T-helper 9 cell (primary cell): ENCODE results near the gene RBCK1.
"Not testable (repeated sequence)": the region's sequence is repeated elsewhere in the genome, so short reads cannot be mapped to it uniquely, and the experiment has no call there.

Experiments
- DNase-seq: peaks from one replicate; pipeline ENCODE4 v3.0.0-alpha.2; 2020
- total RNA-seq, 2 donors: gene quantifications; one replicate each; lab custom pipeline; 2026; lab: John Stamatoyannopoulos, UW

The RBCK1 gene
- total RNA-seq: 46.3 to 66.2 reads per million in 2 donors

DNA sequence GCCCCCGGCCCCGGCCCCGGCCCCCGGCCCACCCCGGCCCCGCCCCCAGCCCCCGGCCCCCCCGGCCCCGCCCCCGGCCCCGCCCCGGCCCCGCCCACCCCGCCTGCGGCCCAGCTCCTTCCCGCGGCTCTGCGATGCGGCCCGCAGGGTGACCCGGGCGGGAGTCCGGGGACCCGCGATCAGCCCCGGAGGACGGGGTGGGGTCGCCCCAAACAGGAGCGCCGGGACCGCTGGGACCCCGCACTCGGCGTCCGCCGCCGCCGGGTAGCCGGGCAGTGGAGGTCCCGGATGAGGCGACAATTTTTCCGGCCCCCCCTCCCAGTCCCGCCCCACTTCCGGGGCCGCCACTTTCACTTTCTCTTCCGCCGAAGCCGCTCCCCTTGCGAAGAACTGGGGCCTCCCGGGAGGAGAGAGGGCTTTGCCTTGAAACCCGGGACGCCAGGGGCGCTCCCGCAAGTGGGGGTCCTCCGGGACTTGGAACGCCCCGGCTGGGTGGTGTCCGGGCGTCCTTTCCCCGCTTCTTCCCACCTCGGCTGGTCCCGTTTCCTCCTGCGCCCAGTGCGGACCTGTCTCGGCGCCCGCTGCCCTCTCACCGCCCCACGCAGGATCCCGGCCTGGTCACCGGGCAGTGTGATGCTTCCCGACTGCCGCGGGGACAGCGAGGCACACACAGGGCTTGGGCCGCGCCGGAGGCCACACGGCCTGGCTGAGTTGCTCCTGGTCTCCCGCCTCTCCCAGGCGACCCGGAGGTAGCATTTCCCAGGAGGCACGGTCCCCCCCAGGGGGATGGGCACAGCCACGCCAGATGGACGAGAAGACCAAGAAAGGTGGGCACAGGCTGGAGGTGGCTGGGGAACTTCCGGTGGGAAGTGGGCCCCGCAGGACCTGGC, at the start of gene RBCK1:
Gene RBCK1, plus strand, starts transcription at position 347 of the 890 bp plus-strand sequence. Its CDS starts 459 bp downstream, at position 806.
- peak; percentile 84 for DNase-seq

DNA sequence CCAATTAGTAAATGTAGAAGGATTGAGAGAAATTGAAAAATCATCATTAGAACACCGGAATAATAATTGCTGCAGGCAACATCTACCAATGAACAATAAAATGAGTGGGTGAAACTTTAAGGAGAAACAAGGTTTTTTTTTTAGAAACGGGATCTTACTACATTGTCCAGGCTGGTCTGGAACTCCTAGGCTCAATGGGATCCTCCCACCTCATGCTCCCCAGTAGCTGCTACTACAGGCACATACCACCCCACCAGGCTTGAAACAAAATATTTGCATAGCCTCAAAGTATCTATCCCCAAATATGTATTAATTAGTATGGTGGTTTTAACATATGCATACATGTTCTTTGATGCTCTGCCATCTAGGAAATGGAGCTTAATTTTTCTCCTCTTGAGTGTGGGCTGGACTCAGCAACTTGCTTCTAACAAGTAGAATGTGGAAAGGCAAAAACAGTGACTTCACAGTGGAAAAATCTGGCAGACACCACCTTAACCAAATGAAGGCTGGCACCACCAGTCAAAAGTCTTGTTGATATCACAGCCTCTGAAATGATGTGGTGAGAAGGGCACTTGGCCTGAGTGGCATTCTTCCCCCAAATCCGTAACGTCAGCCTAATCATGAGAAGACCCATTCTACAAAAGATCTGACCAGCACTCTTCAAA, 49.1 kb upstream of the RBCK1 start:
- no peak for DNase-seq

DNA sequence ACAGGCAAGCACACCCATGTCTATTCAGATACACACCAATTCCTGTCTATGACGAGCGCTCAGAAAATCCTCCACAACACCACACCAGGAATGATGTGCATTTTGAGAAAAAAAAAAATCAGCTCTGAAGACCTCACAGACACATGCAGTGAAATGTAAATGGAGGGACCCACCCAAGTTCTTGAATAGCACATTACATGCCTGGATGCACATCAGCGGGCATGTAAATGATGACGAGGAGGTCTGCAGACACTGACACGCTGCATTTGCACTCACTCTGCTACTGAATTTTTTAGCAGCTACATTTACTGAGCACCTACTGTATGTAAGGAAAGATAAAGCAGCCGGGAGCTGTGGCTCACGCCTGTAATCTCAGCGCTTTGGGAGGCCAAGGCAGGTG, 46.5 kb upstream of the RBCK1 start:
- no peak for DNase-seq

DNA sequence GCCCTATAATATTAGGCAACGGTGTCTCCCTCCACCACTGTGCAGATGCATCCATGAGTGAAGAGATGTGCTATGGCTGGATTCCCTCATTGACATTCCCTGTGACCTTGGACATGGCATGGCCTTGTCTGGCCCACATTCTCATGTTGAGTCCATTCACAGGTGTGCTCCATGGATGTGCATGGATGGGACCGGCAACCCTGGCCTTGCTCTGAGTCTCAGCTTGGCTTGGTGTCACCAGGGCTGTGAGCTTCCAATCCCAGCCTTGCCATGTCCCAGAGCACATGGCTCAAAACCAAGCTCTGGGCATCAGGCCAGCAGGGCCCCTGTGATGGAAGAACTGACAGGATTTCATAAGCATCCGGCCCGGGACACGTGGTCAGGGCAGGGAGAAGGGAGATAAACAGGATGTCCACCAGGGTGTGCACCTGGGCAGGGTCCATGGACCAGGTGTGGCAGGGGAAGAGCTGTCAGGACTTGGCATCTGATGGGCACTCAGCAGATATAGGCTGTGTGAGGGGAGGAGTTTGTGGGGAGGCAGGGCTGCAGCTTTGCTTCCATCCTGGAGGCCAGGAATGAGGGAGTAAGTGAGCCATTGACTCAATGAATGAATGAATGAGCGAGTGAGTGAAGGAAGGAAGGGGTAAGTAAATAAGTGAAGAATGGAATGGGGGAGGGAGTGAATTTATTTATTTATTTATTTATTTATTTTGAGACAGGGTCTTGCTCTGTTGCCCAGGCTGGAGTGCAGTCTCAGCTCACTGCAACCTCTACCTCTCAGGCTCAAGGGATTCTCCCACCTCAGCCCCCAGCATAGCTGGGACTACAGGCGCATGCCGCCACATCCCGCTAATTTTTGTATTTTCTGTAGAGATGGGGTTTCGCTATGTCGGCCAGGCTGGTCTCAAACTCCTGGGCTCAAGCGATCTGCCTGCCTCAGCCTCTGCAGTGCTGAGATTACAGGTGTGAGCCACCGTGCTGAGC, 45.5 kb upstream of the RBCK1 start:
- no peak for DNase-seq

DNA sequence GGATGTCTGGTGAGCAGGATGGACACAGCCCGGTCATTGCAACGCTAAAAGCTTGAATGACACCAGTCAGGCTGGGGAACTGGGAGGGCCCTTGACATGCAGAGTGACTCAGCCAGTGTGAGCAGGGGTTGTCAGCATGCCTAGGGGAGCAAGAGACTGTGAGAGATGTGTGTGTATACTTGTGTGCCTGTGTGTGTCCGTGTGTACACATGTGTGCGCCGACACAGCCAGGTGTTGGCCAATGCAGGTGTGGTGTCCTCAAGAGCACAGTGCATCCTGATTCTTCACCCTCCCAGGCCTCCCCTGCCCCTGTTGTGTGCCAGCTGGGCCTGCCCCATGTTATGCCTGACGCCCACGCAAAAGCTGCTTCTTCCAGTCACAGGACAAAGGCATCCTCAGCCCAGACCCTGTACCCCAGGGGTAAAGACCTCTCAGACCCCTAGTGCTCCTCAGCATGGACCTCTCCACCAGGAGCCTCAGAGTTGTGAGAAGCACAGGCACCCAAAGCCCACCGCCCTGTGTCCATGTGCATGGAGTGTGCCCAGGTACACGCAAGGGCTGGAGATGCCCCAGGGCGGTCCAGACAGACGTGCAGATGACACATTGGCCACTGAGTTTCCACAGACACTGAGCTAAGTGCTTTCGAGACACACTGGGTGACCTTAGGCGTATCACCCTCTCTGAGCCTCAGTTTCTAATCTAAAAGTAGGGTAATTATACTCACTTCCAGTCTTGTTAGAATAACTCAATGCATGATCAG, 44.6 kb upstream of the RBCK1 start:
- DNase-seq: no peak

DNA sequence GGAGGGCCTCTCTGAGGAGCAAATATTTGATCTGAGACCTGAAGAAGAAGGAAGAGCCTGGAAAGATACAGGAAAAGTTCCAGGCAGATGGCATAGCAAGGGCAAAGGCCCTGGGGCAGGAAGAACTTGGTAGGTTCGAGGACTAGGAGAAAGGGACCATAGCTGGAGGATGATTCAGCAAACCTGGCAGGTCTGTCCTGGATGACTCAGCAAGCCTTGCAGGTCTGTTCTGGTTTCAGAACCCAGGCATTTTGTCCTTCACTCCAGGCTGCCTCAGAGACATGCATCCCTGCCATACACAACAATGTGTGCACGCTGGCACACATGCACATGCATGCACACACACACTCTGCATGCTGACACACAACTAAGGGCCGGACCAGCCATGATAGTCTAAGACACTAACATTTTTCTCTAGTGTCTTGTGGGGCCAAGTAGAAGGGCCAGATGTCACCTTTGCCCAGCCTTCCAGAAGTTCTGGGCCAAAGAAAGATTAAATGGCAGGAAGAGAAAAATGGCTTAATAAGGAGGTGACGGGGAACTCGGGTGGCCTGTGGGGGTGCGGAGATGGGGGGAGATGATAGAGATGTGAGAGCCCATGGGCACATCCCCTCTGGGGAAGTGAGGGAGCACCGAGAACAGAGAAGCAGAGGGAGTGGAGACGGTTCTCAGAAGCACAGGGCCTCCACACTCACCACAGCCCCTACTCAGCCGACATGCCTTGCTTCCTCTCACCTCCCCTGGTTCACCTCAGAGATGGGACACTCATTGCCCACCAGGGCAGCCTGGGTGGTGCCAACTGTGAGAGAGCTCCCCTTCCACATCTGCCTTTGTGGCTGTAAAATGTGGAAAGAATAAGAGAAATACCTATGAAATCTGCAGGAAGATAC, 42.9 kb upstream of the RBCK1 start:
- DNase-seq: no peak

DNA sequence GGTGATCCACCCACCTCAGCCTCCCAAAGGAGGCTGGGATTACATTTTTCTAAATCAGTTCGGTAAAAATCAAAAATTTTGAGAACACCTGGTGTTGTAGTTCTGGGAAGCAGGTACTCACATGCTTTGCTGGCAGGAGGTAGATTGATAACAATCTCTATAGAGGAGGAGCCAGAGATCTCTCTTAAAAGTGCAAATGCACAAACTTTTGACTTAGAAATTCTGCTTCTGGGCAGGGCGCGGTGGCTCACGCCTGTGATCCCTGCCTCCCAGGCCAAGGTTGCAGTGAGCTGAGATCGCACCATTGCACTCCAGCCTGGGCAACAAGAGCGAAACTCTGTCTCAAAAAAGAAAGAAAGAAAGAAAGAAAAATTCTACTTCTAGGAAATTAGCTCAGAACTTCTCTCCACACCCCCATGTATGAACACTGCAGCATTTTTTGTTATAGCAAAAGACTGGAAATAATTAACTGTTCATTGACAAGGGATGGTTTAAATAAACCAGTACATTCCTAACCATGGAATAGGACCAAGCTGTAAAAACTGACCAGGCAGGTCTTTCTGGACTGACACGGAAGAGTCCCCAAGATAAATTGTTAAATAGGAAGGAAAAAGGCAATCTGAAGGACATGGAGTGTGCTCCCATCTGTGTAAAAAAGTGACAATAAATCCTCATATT, 41.9 kb upstream of the RBCK1 start:
- DNase-seq: no peak

DNA sequence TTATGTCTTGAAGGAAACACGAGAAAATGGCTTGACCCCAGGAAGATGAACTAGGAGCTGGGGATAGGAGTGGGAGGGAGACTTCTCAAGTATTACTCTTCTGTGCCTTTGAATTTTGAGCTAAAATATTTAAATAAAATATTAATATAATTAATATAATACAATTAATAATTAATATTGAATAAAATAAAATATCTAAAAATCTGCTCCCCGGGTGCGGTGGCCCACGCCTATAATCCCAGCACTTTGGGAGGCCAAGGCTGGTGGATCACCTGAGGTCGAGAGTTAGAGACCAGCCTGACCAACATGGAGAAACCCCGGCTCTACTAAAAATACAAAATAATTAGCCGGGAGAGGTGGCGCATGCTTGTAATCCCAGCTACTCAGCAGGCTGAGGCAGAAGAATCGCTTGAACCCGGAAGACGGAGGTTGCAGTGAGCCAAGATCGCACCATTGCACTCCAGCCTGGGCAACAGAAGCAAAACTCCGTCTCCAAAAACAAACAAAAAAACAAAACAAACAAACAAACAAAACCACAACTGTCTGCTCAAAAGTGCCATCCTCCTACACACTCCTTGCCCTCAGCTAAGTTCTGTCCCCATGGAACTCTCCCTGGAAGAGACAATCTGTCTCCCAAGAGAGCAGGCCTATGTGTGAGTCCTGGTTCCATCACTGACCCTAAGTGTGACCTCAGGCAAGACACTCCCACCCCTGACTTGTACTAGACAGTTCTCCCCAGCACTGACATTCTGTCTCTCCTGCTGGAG, 41.2 kb upstream of the RBCK1 start:
- DNase-seq: no peak

DNA sequence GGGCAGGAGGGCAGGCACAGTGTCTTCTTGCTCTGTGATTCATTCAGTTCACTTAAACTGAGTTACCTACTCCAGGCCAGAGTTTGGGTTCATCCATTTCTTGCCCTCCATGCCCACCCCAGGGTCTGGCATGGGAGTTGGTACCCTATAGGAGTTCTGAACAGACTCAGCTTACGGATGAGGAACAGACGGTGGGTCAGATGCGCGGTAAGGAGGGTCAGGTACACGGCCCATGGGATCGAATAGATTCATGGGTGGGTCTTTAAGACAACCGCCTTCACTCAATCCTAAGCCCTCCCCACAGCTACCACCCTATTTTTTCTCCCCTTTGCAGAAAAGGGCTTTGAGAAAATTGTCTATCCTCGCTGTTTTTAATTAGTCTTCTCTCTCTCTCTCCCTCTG, 40.6 kb upstream of the RBCK1 start:
- no peak for DNase-seq

DNA sequence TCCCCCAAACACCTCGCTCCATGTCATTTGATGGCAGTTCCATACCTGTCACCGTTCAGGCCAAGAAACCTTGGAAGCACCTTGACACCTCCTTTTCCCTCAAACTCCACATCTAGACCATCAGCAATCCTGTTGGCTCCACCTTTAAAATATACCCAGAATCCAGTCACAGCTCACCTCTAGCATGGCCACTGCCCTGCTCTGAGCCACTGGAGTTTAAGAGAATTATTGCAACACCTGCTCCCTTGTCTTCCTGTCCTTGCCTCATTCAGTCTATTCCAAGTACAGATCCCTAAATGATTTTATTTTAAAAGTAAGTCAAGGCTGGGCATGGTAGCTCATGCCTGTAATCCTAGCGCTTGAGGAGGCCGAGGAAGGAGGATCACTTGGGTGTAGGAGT, 39.2 kb upstream of the RBCK1 start:
- DNase-seq: no peak

DNA sequence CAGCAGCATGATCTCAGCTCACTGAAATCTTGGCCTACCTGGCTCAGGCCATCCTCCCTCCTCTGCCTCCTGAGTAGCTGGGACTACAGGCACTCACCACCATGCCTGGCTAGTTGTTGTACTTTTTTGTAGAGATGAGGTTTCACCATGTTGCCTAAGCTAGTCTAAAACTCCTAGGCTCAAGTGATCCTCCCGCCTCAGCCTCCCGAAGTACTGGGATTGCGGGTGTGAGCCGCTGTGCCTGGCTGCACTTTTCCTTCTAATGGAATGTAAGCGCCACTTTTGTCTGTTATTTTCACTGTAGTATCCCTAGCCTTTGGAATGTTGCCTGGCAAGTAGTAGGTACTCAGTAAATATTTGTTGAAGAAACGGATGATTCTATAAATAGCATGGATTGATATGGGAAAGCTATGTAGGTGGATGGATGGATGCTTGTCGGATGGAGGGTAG, 37.9 kb upstream of the RBCK1 start:
- DNase-seq: no peak

DNA sequence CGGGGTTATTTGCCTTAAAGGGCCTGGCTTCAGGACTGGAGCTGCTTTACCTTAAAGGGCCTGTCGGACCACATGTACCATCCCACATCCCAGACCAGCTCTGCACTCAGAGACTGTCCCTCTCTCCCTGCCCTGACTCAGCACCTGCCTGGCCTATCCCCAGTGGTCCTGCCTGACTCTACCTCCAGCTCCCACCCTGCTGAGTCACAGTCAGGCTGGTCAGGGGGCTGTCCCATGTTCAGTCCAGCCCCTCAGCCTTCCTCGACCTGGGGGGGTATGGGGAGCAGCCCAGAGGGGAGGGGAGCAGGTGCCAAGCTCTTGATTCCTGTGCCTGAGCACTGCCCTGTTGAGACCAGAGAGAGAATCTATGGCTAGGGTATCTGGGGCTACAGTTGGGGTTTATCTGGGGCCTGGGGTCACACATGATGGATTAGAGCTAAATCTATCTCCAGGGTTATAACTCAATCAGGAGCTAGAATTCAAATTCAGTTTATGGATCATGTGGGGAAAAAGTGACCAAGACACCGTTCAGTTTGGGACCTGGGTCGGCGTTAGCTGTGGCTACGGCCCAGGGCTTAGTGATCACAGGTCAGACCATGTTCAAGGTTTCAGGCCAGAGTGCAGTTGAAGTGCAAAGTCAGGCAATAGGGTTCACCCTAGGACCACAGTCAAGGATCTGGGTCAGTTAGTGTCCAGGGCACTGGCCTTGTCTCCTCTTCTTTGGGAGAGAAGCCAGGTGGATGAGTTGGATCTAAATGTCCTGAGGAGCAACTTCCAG, 36.9 kb upstream of the RBCK1 start:
- DNase-seq: no peak

DNA sequence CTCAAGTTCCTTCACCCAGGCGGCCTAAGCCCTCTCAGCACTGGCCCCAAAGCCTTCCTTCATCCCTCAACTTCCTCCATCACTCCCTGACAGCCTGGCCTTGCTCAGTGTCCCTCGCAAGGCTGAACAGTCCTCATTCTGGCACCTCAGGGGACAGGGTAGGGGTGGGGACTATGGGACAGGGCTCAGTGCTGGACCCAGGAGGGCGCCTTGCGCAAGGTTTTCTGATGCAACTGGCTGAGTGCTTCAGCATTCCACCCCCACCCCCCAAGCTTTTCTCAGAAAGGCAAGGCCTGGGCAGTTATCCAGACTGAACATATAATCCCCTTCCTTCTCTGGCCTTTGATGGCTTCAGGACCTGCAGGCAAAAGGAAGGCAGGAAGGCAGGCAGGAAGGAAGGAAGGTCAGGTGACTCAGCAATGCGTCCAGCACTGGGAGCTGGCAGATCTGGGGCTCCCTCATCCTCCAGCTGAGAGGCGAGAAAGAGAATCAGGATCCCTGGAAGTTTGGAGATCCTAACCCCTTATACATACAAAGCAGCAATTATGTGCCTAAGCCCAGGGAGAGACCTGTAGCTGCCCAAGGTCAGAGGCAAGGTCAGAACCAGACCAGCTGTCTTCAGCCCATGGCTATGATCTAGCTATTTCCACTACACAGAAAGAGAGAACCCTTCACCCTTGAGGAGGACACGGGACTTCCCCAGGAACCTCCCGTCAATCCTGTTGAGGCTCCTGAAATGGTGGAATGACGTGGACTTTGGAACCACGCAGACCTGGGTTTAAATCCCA, 36.1 kb upstream of the RBCK1 start:
- DNase-seq: no peak

DNA sequence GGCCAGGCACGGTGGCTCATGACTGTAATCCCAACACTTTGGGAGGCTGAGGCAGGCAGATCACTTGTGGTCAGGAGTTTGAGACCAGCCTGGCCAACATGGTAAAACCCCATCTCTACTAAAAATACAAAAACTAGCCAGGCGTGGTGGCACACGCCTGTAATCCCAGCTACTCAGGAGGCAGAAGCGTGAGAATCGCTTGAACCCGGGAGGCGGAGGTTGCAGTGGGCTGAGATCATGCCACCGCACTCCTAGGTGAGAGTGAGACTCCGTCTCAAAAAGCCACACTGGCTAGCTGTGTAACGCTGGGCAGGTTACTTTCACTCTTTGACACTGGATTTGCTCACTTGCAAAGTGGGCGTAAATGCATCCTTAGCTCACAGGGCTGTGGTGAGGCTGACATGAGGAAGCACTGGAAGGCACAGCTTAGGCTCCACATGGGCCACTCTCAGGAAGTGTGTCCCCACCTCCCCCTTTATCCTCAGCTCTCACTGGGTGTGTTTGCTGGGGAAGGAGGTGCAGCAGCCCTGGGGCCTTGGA, 35.5 kb upstream of the RBCK1 start:
- DNase-seq: not testable (repeated sequence)

DNA sequence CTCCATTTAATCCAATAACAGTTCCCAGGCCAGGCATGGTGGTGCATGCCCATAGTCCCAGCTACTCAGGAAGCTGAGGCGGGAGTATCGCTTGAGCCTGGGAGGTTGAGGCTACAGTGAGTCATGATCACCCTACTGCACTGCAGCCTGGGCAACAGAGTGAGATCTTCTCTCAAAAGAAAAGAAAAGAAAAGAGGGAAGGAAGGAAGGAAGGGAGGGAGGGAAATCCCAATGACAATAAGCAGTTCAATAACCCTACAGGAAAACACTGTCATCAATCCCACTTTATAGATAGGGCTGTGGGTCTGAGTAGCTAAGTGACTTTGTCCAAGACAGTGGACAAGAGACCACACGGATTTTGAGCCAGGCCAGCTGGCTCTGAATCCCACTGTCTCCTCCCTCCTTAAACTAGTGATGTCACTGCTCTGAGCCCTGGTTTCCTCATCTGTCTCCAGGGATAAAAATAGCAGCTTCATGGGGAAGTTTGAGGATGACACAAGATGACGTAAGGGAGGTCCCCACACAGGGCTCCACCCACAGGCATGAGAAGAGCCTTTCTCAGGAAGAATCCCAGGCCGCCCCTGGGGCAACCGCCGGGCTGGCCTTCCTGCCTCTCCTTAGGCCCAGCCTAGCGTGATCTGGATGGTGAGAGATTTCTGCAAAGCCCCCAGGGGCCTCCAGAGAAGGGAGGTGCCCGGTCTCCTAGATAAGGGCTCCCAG, 34.8 kb upstream of the RBCK1 start:
- no peak for DNase-seq

DNA sequence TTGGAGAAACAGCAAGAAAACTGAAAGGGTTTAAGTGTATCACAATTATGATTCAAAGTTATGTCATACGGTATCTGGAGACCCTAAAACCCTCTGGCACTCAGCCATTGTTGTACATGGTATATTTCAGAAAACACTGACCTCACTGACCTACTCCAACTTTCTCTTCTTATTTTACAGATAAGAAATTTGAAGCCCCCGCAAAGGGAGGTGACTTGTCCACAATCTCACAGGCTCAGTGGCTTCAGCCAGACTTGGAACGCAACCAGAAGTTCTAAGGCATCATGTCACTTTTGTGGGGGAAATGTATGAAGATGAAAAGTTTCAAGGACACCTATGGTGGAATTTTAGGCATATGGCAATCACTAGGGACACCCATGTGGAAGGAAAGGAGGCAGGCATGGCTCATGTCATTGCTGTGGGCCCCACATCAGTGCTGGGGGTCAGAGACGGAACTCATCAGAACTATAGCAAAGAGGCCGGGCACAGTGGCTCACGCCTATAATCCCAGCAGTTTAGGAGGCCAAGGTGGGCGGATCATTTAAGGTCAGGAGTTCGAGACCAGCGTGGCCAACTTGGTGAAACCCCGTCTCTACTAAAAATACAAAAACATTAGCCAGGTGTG, 32.7 kb upstream of the RBCK1 start:
- DNase-seq: no peak
